Measurements from ENCODE around the gene CCDC174.
"Not testable (repeated sequence)": the region's sequence is repeated elsewhere in the genome, so short reads cannot be mapped to it uniquely, and the experiment has no call there.

The CCDC174 gene

DNA sequence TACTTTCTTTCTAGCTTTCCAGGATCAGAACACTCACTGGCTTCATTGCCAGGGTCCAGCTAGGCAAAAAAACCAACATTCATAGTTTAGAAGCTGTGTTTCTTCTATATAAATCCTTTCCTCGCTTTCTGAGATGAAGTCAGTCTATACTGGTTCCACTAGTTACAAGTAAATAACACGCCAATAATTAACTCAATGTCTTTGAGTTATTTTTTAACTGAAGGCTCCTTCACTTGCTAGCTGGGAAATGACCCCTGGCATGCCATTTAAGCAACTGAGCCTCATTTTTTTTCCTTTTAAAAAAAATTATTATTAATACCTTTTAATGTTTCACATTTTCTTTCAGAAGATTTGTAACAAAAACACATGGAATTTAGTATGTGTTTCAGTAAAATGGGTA is 2.1 kb upstream of the CCDC174 start:
- in situ Hi-C loops (cut with MboI; ENCODE audit: low sequenced_read_pairs), result no loop called here

DNA sequence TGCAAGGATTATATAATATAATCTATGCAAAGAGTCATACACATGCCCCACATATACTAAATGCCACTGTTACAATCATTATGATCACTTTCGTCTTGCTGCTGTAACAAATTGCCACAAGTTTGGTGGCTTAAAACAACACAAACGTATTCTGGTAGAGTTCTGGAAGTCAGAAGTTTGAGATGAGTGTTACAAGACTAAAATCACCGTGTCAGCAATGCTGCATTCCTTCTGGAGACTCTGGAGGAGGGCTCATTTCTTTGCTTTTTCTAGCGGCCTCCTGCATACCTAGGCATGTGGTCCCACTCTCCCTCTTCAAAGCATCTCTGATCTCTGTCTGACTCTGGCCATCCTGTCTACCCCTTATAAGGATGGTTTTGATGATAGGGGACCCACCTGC is 1.4 kb upstream of the CCDC174 start:
- in situ Hi-C loops (cut with MboI; ENCODE audit: low sequenced_read_pairs), result no loop called here

DNA sequence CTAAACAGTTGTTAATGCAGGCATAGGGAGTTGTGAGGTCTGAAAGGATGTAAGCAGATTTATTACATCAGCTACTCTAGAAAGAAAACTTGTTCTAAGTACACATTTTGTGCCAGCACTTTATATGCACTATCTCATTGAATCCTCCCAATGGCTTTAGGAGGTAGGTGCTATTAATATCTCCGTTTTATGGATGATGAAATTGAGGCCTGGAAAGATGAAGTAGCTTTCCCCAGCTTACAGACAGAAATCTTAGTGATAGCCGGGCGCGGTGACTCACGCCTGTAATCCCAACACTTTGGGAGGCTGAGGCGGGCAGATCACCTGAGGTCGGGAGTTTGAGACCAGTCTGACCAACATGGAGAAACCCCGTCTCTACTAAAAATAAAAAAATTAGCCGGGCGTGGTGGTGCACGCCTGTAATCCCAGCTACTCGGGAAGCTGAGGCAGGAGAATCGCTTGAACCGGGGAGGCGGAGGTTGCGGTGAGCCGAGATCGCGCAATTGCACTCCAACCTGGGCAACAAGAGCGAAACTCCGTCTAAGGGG is 872 bp downstream of the CCDC174 start:
- in situ Hi-C loops (cut with MboI; ENCODE audit: low sequenced_read_pairs), result not testable (repeated sequence)

DNA sequence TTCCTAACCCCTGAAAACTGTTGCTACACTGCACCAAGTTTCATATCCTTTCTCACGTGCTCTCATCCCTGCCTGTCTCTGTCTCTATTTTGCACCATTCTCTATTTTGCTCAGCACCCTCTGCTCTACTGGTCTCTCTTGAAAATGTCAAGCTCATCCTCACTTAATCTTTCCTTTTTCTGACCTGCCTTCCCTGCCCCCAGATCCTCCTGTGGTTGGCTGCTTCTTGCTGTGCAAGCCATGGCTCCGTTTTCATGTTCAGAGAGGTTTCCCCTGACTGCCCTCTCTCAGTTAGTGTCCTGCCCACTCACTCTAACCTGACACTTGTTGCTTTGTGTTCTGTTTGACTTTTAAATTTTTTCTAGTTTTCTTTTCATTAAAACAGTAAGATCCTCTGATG is 6.0 kb downstream of the CCDC174 start:
- in situ Hi-C loops (cut with MboI; ENCODE audit: low sequenced_read_pairs), result no loop called here

DNA sequence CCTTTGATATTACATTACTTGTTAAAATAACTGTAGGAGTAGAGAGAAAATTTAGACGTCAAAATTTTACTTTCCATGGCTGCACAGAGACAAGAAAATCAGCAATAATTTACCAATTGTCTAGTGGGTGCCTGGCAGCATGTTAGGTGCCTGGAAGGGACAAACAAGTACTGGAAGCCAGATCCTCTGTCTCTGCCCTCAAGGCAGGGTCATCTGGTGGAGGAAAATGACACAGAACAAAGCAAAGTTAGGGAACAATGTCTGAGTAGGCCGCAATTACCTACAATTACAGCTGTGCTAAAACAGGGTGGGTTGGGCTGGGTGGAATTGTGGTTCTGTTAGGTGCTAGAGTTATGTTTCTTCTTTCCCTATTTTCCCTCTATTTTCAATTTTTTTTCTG is 7.4 kb downstream of the CCDC174 start:
- in situ Hi-C loops (cut with MboI; ENCODE audit: low sequenced_read_pairs), result no loop called here

DNA sequence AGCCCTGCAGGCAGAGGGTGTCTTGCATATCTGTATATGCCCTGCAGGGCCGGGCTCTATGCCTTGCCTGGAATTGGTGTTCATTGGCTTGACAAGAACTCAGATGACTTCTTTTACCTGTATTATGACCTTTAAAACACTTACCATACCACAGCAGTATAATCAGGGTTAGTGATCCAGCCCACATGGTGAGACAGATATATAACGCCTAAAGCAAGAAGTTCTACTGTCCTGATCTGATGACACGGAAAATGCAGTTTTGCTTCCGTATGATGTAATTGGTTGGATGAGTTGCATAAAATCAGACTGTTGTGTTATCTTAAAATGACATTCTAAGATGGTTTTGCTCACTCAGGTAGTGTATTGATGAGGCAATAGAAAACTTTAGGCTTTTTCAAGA is 9.4 kb downstream of the CCDC174 start:
- in situ Hi-C loops (cut with MboI; ENCODE audit: low sequenced_read_pairs), result no loop called here

DNA sequence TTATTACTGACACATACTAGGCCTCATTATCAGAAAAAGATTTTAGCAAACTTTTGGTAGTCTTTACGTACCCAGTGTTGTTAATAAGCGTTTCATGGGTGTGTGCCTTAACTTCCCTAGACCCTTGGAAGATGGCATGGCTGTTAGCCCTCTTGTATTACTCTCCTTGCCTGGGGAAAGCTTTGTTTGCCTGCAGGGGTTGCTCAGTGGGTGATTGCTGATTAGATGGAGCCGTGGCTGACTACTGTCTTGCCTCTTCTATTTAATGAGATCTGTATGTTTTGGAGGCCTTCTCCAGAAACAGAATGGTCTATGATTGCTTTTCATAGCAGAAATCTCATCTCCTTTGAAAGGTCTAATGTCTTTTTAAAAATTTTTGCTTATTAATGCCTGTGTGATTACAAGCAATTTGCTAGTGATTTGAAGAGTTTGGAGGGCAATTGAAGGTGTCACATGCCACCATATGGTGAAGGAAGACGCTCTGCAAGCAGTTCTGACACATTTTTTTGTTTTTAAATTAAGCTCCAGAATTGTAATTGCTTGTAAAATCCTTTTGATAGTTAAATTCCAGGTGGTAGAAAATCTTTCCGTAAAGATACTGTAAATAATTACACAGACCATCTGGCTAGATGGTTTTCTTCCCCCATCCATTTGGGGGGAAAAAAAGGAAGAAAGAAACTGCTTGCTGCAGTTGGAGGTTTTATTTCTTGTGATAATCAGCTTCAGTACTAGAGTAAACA is 12.0 kb downstream of the CCDC174 start:
- in situ Hi-C loops (cut with MboI; ENCODE audit: low sequenced_read_pairs), result no loop called here

DNA sequence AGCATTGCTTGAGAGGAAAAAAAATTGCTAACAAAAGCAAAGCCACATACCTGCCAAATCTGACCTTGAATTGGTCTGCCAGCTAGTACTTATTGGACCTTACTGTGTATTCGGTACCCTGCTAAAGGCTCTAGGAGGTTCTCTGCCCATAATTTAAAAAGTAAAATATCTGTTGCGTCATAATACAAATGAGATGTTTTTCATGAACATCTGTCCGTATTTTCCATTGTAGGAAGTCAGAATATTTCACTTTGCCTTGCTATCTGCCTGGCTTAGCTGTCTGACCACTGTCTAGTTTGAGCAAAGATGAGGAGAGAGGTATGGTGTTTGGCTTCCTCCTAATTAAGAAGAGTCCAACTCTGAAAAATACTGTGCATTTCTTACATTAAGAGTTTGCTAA is 12.6 kb downstream of the CCDC174 start:
- in situ Hi-C loops (cut with MboI; ENCODE audit: low sequenced_read_pairs), result no loop called here

DNA sequence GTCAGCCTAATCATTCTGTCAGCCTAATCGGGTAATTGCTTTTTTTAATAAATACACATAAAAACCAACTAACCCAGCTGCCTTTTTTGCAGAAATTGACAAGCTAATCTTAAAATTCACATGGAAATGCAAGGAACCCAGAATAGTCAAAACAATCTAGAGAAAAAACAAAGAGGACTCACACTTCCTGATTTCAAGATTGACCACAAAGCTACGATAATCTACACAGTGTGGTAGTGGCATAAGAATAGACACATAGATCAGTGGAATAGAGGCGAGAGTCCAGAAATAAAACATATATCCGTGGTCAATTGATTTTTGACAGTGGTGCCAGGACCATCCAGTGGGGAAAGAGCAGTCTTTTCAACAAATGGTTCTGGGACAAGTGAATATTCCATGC is 21.0 kb downstream of the CCDC174 start:
- in situ Hi-C loops (cut with MboI; ENCODE audit: low sequenced_read_pairs), result loop anchor here (10.0 kb wide), 1 partner anchor 112 kb away; no protein-coding TSS in a partner anchor

DNA sequence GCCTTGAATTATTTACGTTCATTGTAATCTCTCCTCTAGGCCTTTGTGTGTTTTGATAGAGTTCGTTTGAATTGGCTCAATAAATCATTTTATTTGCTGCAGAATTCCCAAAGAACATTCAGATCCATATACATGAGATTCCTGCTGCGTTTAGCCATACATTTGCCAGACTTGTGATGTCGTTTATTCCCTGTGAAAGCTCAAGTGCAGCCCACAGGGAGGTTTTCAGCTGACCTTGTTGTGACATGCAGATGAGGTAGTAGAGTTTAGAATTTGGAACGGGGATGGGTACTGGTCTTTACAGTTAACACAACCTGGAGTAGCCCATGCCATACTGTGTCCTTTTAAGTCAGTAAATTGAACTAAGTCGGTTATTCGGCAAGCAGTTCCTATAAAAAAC is 23.3 kb downstream of the CCDC174 start, which contains the start of gene C3orf20:
Gene C3orf20, plus strand, starts transcription at position 301 of the 400 bp plus-strand sequence. CDS start 7,573 bp downstream, outside the sequence.
- in situ Hi-C loops (cut with MboI; ENCODE audit: low sequenced_read_pairs), result loop anchor here (10.0 to 25.0 kb wide), 2 partner anchors 110 to 237 kb away; no protein-coding TSS in a partner anchor

DNA sequence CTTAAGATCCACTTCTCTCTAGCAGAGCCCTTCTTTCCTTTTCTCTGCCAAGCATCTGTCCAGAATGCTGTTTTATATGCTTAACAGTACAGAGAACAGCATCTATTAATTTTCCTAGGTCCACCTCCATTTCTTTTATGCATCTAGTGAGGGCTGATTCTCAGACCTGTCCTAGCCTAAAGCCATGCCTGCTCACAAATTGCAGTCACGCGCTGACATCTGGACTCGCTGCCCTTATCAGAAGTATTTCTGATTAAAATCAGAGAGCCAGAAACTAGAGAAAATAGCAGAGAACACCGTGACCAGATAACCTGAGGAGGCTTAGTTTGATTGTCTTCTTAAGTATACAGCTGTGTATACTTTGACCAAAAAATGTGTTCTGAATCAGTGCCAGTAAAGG is 25.3 kb downstream of the CCDC174 start:
- in situ Hi-C loops (cut with MboI; ENCODE audit: low sequenced_read_pairs), result loop anchor here (10.0 to 25.0 kb wide), 2 partner anchors 108 to 235 kb away; no protein-coding TSS in a partner anchor

DNA sequence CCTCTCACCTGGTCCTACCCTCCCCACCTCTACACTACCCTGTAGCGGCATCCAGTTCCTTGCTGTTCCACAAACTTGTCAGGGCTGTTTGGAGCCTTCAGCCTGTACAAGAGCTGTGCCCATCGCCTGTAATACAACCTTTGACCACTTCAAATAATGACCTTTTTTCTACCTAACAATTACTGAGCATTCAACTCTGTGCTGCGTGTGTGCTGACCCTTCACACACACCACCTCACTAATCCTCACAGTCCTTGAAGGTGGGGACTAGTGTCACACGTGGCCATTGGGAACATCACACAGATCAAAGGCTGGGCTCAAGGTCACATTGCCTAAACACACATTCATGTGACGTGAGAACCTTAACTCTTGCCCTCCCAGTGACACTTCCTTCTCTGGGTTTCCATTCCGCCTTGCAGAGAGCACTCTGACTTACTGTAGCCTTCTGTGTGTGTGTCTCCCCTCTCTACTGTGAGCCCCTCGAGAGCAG is 26.5 kb downstream of the CCDC174 start:
- in situ Hi-C loops (cut with MboI; ENCODE audit: low sequenced_read_pairs), result loop anchor here (10.0 to 25.0 kb wide), 2 partner anchors 107 to 234 kb away; no protein-coding TSS in a partner anchor

DNA sequence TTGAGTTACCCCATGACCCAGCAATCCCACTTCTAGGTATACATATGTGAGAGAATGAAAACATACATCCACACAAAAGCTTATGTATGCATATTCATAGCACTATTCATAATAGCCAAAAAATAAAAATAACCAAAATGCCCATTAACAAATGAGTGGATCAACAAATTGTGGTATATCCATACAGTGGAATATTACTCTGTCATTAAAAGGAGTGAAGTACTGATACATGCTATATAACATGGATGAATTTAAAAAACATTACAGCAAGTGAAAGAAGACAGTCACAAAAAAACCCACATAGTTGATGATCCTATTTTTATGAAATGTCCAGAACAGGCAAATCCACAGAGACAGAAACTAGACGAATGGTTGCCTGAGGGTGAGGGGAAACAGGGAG is 28.6 kb downstream of the CCDC174 start:
- in situ Hi-C loops (cut with MboI; ENCODE audit: low sequenced_read_pairs), result loop anchor here (25.0 kb wide), 1 partner anchor 232 kb away; no protein-coding TSS in a partner anchor

DNA sequence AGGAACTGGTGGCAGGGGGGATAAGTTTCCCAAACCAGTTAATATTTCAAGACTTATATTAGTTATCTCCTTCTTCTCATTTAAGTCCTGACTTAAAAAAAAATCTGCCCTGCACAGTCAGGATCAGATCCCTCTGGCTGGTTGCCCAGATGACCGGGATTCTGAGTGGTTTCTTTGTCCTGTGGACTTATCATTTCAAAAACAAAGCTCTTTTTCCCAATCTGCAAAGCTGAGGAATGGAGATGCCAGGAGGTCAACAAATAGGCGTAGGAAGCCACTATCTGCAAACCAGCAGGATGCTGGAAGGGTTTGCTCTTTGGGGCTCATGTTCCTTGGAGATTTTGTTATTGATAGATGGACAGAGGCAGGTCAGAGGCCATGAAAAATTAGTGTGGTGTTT is 29.2 kb downstream of the CCDC174 start:
- in situ Hi-C loops (cut with MboI; ENCODE audit: low sequenced_read_pairs), result loop anchor here (25.0 kb wide), 1 partner anchor 232 kb away; no protein-coding TSS in a partner anchor

DNA sequence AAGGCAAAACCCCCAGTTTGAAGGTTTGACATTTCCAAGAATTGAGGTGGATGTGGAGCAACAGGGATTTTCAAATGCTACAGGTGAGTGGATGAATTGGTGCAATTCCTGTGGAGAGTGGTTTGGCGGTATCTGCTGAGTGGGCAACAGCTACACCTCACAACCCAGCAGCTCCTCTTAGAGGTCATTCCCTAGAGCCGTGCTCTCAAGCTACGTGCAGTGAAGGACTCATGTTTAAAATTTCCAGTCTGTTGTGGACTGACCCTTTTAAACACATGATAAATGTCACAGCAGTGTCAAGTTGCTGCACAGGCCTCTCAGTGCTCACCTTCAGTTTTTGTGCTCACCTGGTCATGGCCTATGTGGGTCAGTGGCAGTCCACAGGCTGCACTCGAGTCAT is 32.9 kb downstream of the CCDC174 start:
- in situ Hi-C loops (cut with MboI; ENCODE audit: low sequenced_read_pairs), result loop anchor here (25.0 kb wide), 1 partner anchor 228 kb away; no protein-coding TSS in a partner anchor

DNA sequence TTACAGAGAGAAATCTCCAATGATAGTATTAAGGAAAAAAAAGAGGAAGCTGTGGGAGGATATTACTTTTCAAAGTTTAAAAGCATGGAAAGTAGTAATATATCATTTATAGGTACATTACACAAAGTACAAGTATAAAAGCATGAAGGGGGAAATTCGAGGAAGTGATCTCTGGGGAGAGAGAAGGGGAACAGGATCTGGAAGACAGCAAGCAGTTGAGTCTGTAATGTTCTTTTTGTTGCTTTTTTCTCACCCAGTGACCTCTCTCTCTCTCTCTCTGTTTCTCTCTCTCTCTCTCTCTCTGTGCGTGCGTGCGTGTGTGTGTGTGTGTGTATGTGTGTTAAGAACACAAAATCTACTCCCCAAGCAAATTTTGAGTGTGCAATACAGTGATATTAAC is 33.6 kb downstream of the CCDC174 start:
- in situ Hi-C loops (cut with MboI; ENCODE audit: low sequenced_read_pairs), result loop anchor here (25.0 kb wide), 1 partner anchor 227 kb away; no protein-coding TSS in a partner anchor

DNA sequence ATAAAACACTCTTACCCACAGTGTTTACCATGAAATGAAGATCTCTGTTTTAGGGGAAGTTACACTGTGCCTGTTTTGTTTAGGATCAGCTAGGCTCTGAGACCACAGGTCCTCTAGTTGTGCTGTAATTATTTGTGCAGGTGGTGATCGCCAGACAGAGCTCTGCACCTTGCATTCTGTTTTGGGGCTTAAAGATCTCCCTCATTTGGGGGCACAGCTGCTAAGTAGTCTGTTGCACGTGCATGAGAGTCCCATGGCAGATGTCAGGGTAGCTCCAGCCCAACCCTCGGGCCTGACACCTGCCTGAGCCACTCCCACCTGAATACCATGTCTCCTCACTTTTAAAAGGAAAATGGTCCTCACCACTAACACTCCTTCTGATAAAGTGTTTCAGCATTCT is 35.8 kb downstream of the CCDC174 start:
- in situ Hi-C loops (cut with MboI; ENCODE audit: low sequenced_read_pairs), result loop anchor here (25.0 kb wide), 1 partner anchor 225 kb away; no protein-coding TSS in a partner anchor

DNA sequence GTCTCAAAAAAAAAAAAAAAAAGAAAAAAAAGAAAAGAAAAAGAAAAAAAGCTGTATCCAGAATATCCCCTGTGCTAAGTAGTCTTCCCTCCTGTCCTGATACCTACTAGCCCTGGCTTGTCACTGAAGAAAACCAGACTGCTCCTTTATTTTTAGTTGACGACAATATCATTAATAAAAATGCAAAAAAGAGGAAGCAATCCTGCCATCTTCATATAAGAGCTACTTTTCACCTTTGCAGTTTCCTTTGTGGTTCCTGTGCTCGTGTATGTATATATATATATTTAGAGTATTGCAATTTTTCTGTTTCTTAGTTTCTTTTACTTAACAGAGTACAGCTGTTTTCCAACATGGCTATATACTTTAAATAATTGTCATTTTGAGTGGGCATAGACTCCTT is 37.0 kb downstream of the CCDC174 start:
- in situ Hi-C loops (cut with MboI; ENCODE audit: low sequenced_read_pairs), result loop anchor here (25.0 kb wide), 1 partner anchor 224 kb away; no protein-coding TSS in a partner anchor

DNA sequence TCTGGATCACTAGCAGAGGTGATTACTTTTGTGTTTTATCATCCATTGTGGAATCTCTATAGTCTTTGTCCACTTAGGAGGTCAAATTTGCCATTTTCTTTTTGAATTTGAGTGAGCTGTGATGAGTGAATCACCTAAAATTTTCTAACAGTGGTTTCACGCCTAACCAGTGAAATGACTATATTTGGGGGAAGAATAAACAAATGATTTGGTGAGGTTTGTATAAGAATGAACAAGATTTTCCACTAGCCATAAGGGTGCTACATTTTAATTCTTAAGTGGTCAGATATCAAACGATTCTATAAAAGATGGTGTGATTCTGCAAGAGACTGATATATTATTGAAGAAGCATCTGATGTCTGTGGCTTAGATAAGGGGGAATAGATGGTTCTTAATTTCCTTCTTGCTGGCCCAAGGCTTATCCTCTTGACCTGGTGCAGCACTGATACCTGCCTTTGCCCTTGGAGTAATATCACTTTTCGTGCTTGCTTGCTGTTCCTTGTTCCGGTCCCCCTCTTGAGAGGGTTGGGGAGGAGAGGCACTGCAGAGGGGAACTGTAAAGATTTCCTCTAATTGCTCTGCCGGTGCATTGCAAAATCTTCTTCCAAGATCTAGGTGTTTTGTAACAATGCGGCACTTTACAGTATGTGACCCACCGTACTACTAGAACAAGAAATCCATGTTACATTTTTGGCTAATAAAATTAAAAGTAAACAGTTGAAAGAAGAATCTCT is 37.9 kb downstream of the CCDC174 start:
- in situ Hi-C loops (cut with MboI; ENCODE audit: low sequenced_read_pairs), result loop anchor here (25.0 kb wide), 1 partner anchor 223 kb away; no protein-coding TSS in a partner anchor

DNA sequence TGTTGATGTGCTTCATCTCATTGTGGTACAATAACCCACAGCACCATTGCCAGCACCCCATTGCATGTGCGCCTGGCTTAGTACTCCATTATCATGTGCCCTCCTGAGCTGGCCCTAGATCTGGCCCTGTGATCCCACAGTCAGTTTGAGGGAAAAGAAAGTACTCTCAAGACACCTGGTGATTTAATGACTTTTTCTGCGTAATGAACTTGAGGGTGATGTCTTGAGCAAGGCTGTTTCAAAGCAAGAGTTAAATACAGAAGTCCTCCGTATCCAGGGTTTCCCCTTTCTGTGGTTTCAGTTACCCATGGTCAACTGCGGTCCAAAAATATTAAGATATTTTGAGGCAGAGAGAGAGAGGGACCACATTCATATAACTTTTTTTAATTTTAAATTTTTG is 39.7 kb downstream of the CCDC174 start:
- in situ Hi-C loops (cut with MboI; ENCODE audit: low sequenced_read_pairs), result loop anchor here (25.0 kb wide), 1 partner anchor 221 kb away; no protein-coding TSS in a partner anchor

DNA sequence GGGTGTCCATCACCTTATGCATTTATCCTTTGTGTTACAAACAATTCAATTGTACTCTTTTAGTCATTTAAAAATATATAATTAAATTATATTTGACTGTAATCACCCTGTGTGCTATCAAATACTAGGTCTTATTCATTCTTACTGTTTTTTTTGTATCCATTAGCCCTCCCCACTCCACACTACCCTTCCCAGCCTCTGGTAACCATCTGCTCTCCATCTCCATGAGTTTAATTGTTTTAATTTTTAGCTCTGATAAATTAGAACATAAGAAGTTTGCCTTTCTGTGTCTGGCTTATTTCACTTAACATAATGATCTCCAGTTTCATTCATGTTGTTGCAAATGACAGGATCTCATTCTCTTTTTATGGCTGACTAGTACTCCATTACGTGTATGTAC is 40.2 kb downstream of the CCDC174 start:
- in situ Hi-C loops (cut with MboI; ENCODE audit: low sequenced_read_pairs), result loop anchor here (25.0 kb wide), 1 partner anchor 221 kb away; no protein-coding TSS in a partner anchor

Data from HL-60/S4 treated with phorbol 12-myristate 13-acetate at 8.2 ng/mL for 4 days and 3 days (cell line).